MM.1S (cell line): ENCODE data around the gene TMED6.

Experiments
- DNase-seq: peaks from one replicate; pipeline ENCODE4 v3.0.0-alpha.2; 2015
- H2AFZ ChIP-seq: fragments of 300-600 bp; sonication (generic); 2 replicates; pipeline ENCODE4 v1.6.0; 2016; ENCODE audit warnings: antibody characterized with exemption, low read length
- H3F3A ChIP-seq: fragments of 300-600 bp; sonication (generic); 2 replicates; pipeline ENCODE4 v1.6.1; 2016; ENCODE audit warnings: mild to moderate bottlenecking, antibody characterized with exemption, low read length, moderate library complexity, mixed read lengths; ENCODE audit not compliant: insufficient read depth
- H3K27ac ChIP-seq: fragments of 300-600 bp; sonication (generic); 2 replicates; pipeline ENCODE4 v1.5.1; 2016; ENCODE audit warnings: mild to moderate bottlenecking, low read length
- H3K27me3 ChIP-seq: fragments of 300-600 bp; sonication (generic); replicated peaks from 2 replicates; pipeline ENCODE4 v1.6.0; 2016; ENCODE audit warnings: low read length; ENCODE audit not compliant: insufficient read depth
- H3K36me3 ChIP-seq: fragments of 300-600 bp; sonication (generic); replicated peaks from 2 replicates; pipeline ENCODE4 v1.6.1; 2016; ENCODE audit warnings: mild to moderate bottlenecking, low read length, mixed read lengths; ENCODE audit not compliant: insufficient read depth
- H3K4me1 ChIP-seq: fragments of 300-600 bp; sonication (generic); 2 replicates; pipeline ENCODE4 v1.6.1; 2016; ENCODE audit warnings: low read length, mixed read lengths
- H3K4me2 ChIP-seq: fragments of 300-600 bp; sonication (generic); 2 replicates; pipeline ENCODE4 v1.6.0; 2016; ENCODE audit warnings: low read depth, low read length
- H3K4me3 ChIP-seq: fragments of 300-600 bp; sonication (generic); 2 replicates; pipeline ENCODE4 v1.5.1; 2016; ENCODE audit warnings: low read length, mixed read lengths
- H3K79me2 ChIP-seq: fragments of 300-600 bp; sonication (generic); 2 replicates; pipeline ENCODE4 v1.6.1; 2016; ENCODE audit warnings: mixed run types, low read length, mixed read lengths
- H3K9ac ChIP-seq: fragments of 300-600 bp; sonication (generic); 2 replicates; pipeline ENCODE4 v1.6.1; 2016; ENCODE audit warnings: low read length, mixed read lengths
- H3K9me2 ChIP-seq: fragments of 300-600 bp; sonication (generic); replicated peaks from 2 replicates; pipeline ENCODE4 v1.6.1; 2016; ENCODE audit warnings: mild to moderate bottlenecking, low read length, mixed read lengths; ENCODE audit not compliant: insufficient read depth
- H3K9me3 ChIP-seq: fragments of 300-600 bp; sonication (generic); replicated peaks from 2 replicates; pipeline ENCODE4 v1.6.1; 2016; ENCODE audit warnings: mild to moderate bottlenecking, low read length, mixed read lengths; ENCODE audit not compliant: insufficient read depth
- H4K20me1 ChIP-seq: fragments of 300-600 bp; sonication (generic); 2 replicates; pipeline ENCODE4 v1.6.1; 2016; ENCODE audit warnings: mild to moderate bottlenecking, low read length, moderate library complexity, mixed read lengths; ENCODE audit not compliant: insufficient read depth
- EZH2 ChIP-seq: fragments of 300-600 bp; sonication (generic); optimal IDR thresholded peaks from 2 replicates; pipeline ENCODE3; 2017; ENCODE audit warnings: low read depth, mild to moderate bottlenecking, antibody characterized with exemption, low read length, mixed read lengths
- EZH2phosphoT487 ChIP-seq: fragments of 300-600 bp; sonication (generic); IDR thresholded peaks from 2 replicates; pipeline ENCODE4 v1.6.1; 2018; ENCODE audit warnings: antibody characterized with exemption, low read length
- TF ChIP-seq, protein P1 (sequence below): fragments of 300-600 bp; sonication (generic); IDR thresholded peaks from 2 replicates; pipeline ENCODE4 v1.5.1; 2016; ENCODE audit warnings: antibody characterized with exemption, low read length, mixed read lengths

The TMED6 gene

DNA sequence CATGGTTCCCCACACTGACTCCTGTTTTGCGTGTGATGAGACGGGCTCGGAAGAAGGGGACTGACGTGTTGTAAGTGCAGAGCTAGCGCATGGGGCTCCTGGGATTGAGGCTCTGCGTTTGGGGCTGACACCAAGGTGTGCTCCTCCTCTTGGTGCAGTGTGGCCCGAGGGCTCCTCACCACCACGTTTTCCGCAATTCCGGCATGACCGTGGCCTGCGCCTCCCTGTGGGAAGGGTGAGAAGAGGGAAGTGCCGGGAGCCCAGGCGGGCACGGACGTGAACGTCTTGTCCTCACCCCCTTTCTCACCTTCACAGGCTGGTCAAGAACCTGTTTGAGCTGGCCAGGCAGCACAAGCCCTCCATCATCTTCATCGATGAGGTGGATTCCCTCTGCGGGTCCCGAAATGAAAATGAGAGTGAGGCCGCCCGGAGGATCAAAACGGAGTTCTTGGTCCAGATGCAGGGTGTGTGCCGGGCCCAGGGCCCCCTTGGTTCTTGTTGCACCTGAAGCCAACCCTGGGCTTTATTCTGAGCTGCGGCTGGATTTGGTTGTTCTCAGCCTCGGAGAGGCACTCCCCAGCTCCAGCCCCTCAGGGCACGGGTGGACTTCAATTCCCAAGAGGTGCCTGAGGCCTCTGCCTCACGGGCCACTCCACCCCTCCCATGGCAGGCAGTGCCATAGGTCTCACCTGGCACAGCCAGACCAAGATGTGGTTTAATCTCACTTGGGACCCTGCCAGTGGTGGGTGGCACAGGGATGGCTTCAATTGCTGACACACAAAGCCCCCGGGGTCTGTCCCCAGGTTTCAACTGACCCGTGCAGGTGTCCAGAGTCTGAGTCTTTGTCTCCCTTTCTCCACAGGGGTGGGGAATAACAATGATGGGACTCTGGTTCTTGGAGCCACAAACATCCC, 31.5 kb downstream of the TMED6 start:
- no peaks in the 10 kb centered on the region for H3K27me3 ChIP-seq
- no peak overlapping the region for H3K4me3 ChIP-seq
- no peak for DNase-seq
- no peak overlapping the region for H3K4me2 ChIP-seq
- no peaks in the 10 kb centered on the region; the same call in 1 of the 2 replicates for H3F3A ChIP-seq
- no peaks in the 10 kb centered on the region for H3K9me3 ChIP-seq
- H3K36me3 ChIP-seq: peaks cover 29% of the 10 kb centered on the region
- H3K79me2 ChIP-seq: peaks cover 67% of the 10 kb centered on the region
- H4K20me1 ChIP-seq: no peaks in the 10 kb centered on the region; the same call in 1 of the 2 replicates
- TF ChIP-seq EZH2phosphoT487 (no peak), EZH2 (no peak)
- TF ChIP-seq, protein P1, sequence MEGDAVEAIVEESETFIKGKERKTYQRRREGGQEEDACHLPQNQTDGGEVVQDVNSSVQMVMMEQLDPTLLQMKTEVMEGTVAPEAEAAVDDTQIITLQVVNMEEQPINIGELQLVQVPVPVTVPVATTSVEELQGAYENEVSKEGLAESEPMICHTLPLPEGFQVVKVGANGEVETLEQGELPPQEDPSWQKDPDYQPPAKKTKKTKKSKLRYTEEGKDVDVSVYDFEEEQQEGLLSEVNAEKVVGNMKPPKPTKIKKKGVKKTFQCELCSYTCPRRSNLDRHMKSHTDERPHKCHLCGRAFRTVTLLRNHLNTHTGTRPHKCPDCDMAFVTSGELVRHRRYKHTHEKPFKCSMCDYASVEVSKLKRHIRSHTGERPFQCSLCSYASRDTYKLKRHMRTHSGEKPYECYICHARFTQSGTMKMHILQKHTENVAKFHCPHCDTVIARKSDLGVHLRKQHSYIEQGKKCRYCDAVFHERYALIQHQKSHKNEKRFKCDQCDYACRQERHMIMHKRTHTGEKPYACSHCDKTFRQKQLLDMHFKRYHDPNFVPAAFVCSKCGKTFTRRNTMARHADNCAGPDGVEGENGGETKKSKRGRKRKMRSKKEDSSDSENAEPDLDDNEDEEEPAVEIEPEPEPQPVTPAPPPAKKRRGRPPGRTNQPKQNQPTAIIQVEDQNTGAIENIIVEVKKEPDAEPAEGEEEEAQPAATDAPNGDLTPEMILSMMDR: no peak
- no peaks in the 10 kb centered on the region for H3K9me2 ChIP-seq
- H3K27ac ChIP-seq: no peak overlapping the region
- no peaks in the 10 kb centered on the region for H3K4me1 ChIP-seq
- H3K9ac ChIP-seq: no peak overlapping the region
- no peak overlapping the region for H2AFZ ChIP-seq

DNA sequence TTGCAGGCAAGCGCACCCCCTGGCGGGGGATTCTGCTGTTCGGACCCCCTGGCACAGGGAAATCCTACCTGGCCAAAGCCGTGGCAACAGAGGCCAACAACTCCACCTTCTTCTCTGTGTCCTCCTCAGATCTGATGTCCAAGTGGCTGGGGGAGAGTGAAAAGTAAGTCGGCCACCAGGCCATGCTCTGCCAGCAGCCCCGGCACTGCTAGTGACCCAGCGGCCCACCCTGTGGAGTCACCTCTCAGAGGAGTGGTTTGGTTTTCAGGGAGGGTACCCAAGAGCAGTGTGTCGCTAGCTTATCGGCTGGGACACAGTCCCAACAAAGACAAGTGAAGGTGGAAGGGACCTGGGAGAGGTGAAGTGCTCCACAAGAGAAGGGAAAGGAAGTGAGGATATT, 32.2 kb downstream of the TMED6 start:
- no peak overlapping the region for H3K4me2 ChIP-seq
- peaks cover 25% of the 10 kb centered on the region for H3K36me3 ChIP-seq
- TF ChIP-seq EZH2phosphoT487 (no peak), EZH2 (no peak)
- TF ChIP-seq, protein P1: no peak
- H3K27me3 ChIP-seq: no peaks in the 10 kb centered on the region
- H3K9me3 ChIP-seq: no peaks in the 10 kb centered on the region
- H3K9ac ChIP-seq: no peak overlapping the region
- H3F3A ChIP-seq: no peaks in the 10 kb centered on the region; the same call in 1 of the 2 replicates
- no peaks in the 10 kb centered on the region for H3K4me1 ChIP-seq
- H2AFZ ChIP-seq: no peak overlapping the region
- H3K9me2 ChIP-seq: no peaks in the 10 kb centered on the region
- H3K4me3 ChIP-seq: no peak overlapping the region
- H3K27ac ChIP-seq: no peak overlapping the region
- H4K20me1 ChIP-seq: no peaks in the 10 kb centered on the region; the same call in 1 of the 2 replicates
- no peak for DNase-seq
- peaks cover 66% of the 10 kb centered on the region for H3K79me2 ChIP-seq

DNA sequence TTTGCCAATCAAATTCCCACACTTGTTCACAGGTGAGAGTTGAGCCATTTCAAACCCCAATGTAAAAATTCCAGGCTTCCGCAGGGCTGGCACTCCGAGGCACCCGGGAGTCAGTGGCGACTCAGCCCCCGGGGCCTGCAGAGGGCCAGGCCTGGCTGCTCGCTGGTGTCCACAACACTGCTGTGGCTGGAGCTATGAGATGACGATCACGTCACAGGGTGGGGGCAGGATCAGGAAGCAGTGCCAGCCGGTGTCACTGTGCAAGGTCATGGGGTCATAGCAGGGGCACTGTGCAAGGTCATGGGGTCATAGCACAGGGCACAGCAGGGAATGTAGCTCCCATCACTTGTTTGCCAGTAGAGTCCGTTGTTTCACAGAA, 32.7 kb downstream of the TMED6 start:
- peaks cover 25% of the 10 kb centered on the region for H3K36me3 ChIP-seq

More for the DNA sequence above, 32.7 kb downstream of the TMED6 start:
- H4K20me1 ChIP-seq: no peaks in the 10 kb centered on the region; the same call in 1 of the 2 replicates
- H3K79me2 ChIP-seq: peaks cover 66% of the 10 kb centered on the region
- no peak for DNase-seq
- no peaks in the 10 kb centered on the region for H3K9me3 ChIP-seq
- H3K9me2 ChIP-seq: no peaks in the 10 kb centered on the region
- no peak overlapping the region for H3K9ac ChIP-seq
- H3K4me2 ChIP-seq: no peak overlapping the region
- no peak overlapping the region for H3K4me3 ChIP-seq
- H3K4me1 ChIP-seq: no peaks in the 10 kb centered on the region
- TF ChIP-seq EZH2 (no peak), EZH2phosphoT487 (no peak)
- TF ChIP-seq, protein P1: no peak
- H2AFZ ChIP-seq: no peak overlapping the region
- no peak overlapping the region for H3K27ac ChIP-seq
- no peaks in the 10 kb centered on the region; the same call in 1 of the 2 replicates for H3F3A ChIP-seq
- H3K27me3 ChIP-seq: no peaks in the 10 kb centered on the region
